H9 (cell line): ENCODE results near the gene ACADSB. TPM values are rescaled to one million over a fixed set of nuclear protein-coding genes. Genes with fewer than 3 reads are reported as not detected.

Experiments
- DNase-seq: peaks from one replicate; pipeline ENCODE4 v3.0.0-alpha.2; 2017
- H2AFZ ChIP-seq: one replicate; pipeline ENCODE4 v1.6.1; 2013; ENCODE audit warnings: mild to moderate bottlenecking, low read length, control low read depth, moderate library complexity
- H2AK5ac ChIP-seq: 2 replicates; pipeline ENCODE4 v1.6.1; 2013; ENCODE audit warnings: low read length, control low read depth, mixed read lengths; ENCODE audit not compliant: insufficient read length
- H2BK120ac ChIP-seq: one replicate; pipeline ENCODE4 v1.6.1; 2013; ENCODE audit warnings: low read depth, mild to moderate bottlenecking, low read length, control low read depth, inconsistent platforms; ENCODE audit not compliant: poor library complexity, severe bottlenecking
- H2BK12ac ChIP-seq: 2 replicates; pipeline ENCODE4 v1.6.1; 2013; ENCODE audit warnings: low read length, control low read depth, mixed read lengths, low read depth; ENCODE audit not compliant: insufficient read length
- H2BK15ac ChIP-seq: 2 replicates; pipeline ENCODE4 v1.6.1; 2013; ENCODE audit warnings: low read depth, low read length, control low read depth
- H2BK20ac ChIP-seq: one replicate; pipeline ENCODE4 v1.6.1; 2013; ENCODE audit warnings: low read depth, mild to moderate bottlenecking, low read length, control low read depth, inconsistent platforms; ENCODE audit not compliant: poor library complexity, severe bottlenecking
- H2BK5ac ChIP-seq: 2 replicates; pipeline ENCODE4 v1.6.1; 2013; ENCODE audit warnings: low read length, control low read depth, mixed read lengths; ENCODE audit not compliant: insufficient read length
- H3K14ac ChIP-seq: 2 replicates; pipeline ENCODE4 v1.6.1; 2013; ENCODE audit warnings: low read length, control low read depth; ENCODE audit not compliant: insufficient read depth
- H3K18ac ChIP-seq: 2 replicates; pipeline ENCODE4 v1.6.1; 2013; ENCODE audit warnings: low read depth, mild to moderate bottlenecking, mixed read lengths, low read length, control low read depth; ENCODE audit not compliant: insufficient read length
- H3K23ac ChIP-seq: 2 replicates; pipeline ENCODE4 v1.6.1; 2013; ENCODE audit warnings: low read length, control low read depth, mixed read lengths, low read depth; ENCODE audit not compliant: insufficient read length
- H3K23me2 ChIP-seq: 2 replicates; pipeline ENCODE4 v1.6.1; 2013; ENCODE audit warnings: low read depth, mild to moderate bottlenecking, mixed read lengths, low read length, control low read depth; ENCODE audit not compliant: insufficient read length, poor library complexity, severe bottlenecking
- H3K27ac ChIP-seq: 2 replicates; pipeline ENCODE4 v1.5.1; 2013; ENCODE audit warnings: low read length, control low read depth, mixed read lengths, low read depth; ENCODE audit not compliant: insufficient read length
- H3K27me3 ChIP-seq: 2 replicates; pipeline ENCODE4 v1.6.1; 2013; ENCODE audit warnings: low read length, control low read depth, inconsistent platforms; ENCODE audit not compliant: insufficient read depth
- H3K4ac ChIP-seq: 2 replicates; pipeline ENCODE4 v1.6.1; 2013; ENCODE audit warnings: low read depth, mild to moderate bottlenecking, control low read depth, inconsistent platforms, low read length, moderate library complexity
- H3K4me1 ChIP-seq: 2 replicates; pipeline ENCODE4 v1.6.1; 2013; ENCODE audit warnings: low read length, control low read depth, inconsistent platforms; ENCODE audit not compliant: insufficient read depth
- H3K4me2 ChIP-seq: 2 replicates; pipeline ENCODE4 v1.6.1; 2013; ENCODE audit warnings: low read length, control low read depth, mixed read lengths; ENCODE audit not compliant: insufficient read length, insufficient read depth
- H3K56ac ChIP-seq: 2 replicates; pipeline ENCODE4 v1.6.1; 2013; ENCODE audit warnings: low read depth, mild to moderate bottlenecking, mixed read lengths, low read length, control low read depth; ENCODE audit not compliant: insufficient read length
- H3K79me1 ChIP-seq: 2 replicates; pipeline ENCODE4 v1.6.1; 2013; ENCODE audit warnings: low read depth, mild to moderate bottlenecking, moderate library complexity, low read length, control low read depth, inconsistent platforms; ENCODE audit not compliant: insufficient read depth, poor library complexity, severe bottlenecking
- H3K79me2 ChIP-seq: 2 replicates; pipeline ENCODE4 v1.6.1; 2013; ENCODE audit warnings: low read length, control low read depth, inconsistent platforms; ENCODE audit not compliant: insufficient read depth
- H3K9ac ChIP-seq: 2 replicates; pipeline ENCODE4 v1.6.1; 2013; ENCODE audit warnings: low read length, control low read depth, mixed read lengths; ENCODE audit not compliant: insufficient read length; ENCODE audit errors: extremely low read depth
- H3K9me3 ChIP-seq: one replicate; pipeline ENCODE4 v1.6.1; 2013; ENCODE audit warnings: low read depth, low read length, inconsistent platforms; ENCODE audit not compliant: control insufficient read depth
- H3T11ph ChIP-seq: one replicate; pipeline ENCODE4 v1.6.1; 2013; ENCODE audit warnings: mild to moderate bottlenecking, low read length, control low read depth, inconsistent platforms
- H4K20me1 ChIP-seq: one replicate; pipeline ENCODE4 v1.6.1; 2013; ENCODE audit not compliant: control insufficient read depth, insufficient read length, insufficient read depth
- H4K5ac ChIP-seq: 2 replicates; pipeline ENCODE4 v1.6.1; 2013; ENCODE audit warnings: low read depth, mild to moderate bottlenecking, mixed read lengths, low read length, control low read depth; ENCODE audit not compliant: insufficient read length
- H4K8ac ChIP-seq: replicated peaks from 2 replicates; pipeline ENCODE4 v1.6.1; 2013; ENCODE audit warnings: low read length, control low read depth, mixed read lengths, low read depth; ENCODE audit not compliant: insufficient read length
- H4K91ac ChIP-seq: 2 replicates; pipeline ENCODE4 v1.6.1; 2013; ENCODE audit warnings: low read depth, mild to moderate bottlenecking, moderate library complexity, mixed read lengths, low read length, control low read depth; ENCODE audit not compliant: insufficient read length
- H3K27ac Mint-ChIP-seq, 3 experiments: 2 replicates in 2 of 3; 3 replicates in 1 of 3; pipeline ENCODE4 v1.8.0; 2020 to 2021; ENCODE audit warnings: mixed read lengths in 3 of 3, mild to moderate bottlenecking in 1 of 3, moderate library complexity in 1 of 3
- H3K27me3 Mint-ChIP-seq: 2 replicates; pipeline ENCODE4 v1.8.0; 2021; ENCODE audit warnings: low read depth, mild to moderate bottlenecking, moderate library complexity, mixed read lengths
- H3K36me3 Mint-ChIP-seq, 3 experiments: 2 replicates in 2 of 3; 3 replicates in 1 of 3; pipeline ENCODE4 v1.8.0; 2020 to 2021; ENCODE audit warnings: low read depth in 3 of 3, mixed read lengths in 3 of 3; ENCODE audit not compliant: insufficient read depth in 1 of 3
- H3K4me1 Mint-ChIP-seq, 2 experiments: 2 replicates each; pipeline ENCODE4 v1.8.0; 2020; ENCODE audit warnings: mixed read lengths in 2 of 2
- H3K4me3 Mint-ChIP-seq, 2 experiments: 2 replicates in 1 of 2; 3 replicates in 1 of 2; pipeline ENCODE4 v1.8.0; 2020 to 2021; ENCODE audit warnings: mild to moderate bottlenecking in 2 of 2, mixed read lengths in 2 of 2, moderate library complexity in 1 of 2
- H3K9me3 Mint-ChIP-seq, 2 experiments: 2 replicates in 1 of 2; 3 replicates in 1 of 2; pipeline ENCODE4 v1.8.0; 2020; ENCODE audit warnings: mild to moderate bottlenecking in 2 of 2, mixed read lengths in 2 of 2, moderate library complexity in 1 of 2
- WGBS: extraction: QIAGEN DNeasy Blood & Tissue Kit; methylation state at CpG from one replicate; pipeline ENCODE4 v1.1.7; 2013; ENCODE audit warnings: missing lambda C conversion rate, low lambda C conversion rate, mixed read lengths; ENCODE audit not compliant: insufficient read length; ENCODE audit errors: extremely low coverage; 5-methylcytosine and 5-hydroxymethylcytosine counted together
- total RNA-seq: library from RNA; stranded (reverse); gene quantifications from 2 replicates; pipeline ENCODE4 v1.2.1, GENCODE V29; 2021
- TF ChIP-seq, protein P1 (sequence below): fragments of 200-600 bp; sonication (generic); conservative IDR thresholded peaks from 3 replicates; pipeline ENCODE4 v1.8.0; 2021; ENCODE audit warnings: antibody characterized with exemption, mild to moderate bottlenecking

The ACADSB gene
- total RNA-seq, 1 experiment from 2014 or later, result 35.1 TPM

DNA sequence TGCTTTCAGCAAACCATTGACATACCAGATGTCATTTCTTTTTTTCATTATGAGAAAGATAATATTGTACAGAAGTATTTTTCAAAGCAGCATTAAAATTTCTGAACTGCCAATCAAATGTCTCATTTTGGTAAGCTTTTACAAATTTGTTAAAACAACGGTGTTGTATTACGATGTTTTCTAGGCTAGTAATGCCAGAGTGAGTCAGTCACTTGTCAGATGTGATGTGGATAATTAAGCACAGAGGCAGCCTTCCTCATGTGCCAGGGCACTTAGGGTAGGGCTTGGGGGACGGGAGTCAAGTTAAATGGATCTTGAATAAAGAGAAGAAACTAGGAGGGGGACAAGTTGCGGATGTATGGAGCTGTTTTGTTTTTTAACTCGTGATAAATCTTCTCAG is 18.5 kb upstream of the ACADSB start:
- H3K36me3 Mint-ChIP-seq, result peaks cover 0 to 25% (median 21%) of the 10 kb centered on the region in 3 experiments; a peak in 4 of 7 replicates
- peak overlapping the region in 2 of 3 experiments; percentile 11 to 91; a peak in 2 of 7 replicates for H3K27ac Mint-ChIP-seq
- no peak overlapping the region for H3K4me3 Mint-ChIP-seq
- Histone ChIP-seq H3K14ac (no peak overlapping the region), H2BK120ac (no peak overlapping the region), H3K27me3 (no peaks in the 10 kb centered on the region), H3K79me2 (no peaks in the 10 kb centered on the region), H2BK5ac (no peak overlapping the region), H3K4me1 (no peaks in the 10 kb centered on the region), H3K23ac (no peak overlapping the region), H3K18ac (no peak overlapping the region), H3K56ac (no peak overlapping the region), H2AFZ (no peak overlapping the region), H3K23me2 (no peaks in the 10 kb centered on the region), H2BK20ac (no peak overlapping the region), H2BK12ac (no peak overlapping the region), H3K79me1 (no peaks in the 10 kb centered on the region), H3K4ac (no peak overlapping the region), H3K9ac (no peak overlapping the region), H3K9me3 (no peaks in the 10 kb centered on the region), H4K91ac (no peak overlapping the region), H4K5ac (no peak overlapping the region), H2AK5ac (no peak overlapping the region), H4K20me1 (no peaks in the 10 kb centered on the region), H3K4me2 (no peak overlapping the region), H3K27ac (no peak overlapping the region), H2BK15ac (no peak overlapping the region), H4K8ac (no peak overlapping the region), H3T11ph (no peak overlapping the region)
- no peaks in the 10 kb centered on the region for H3K27me3 Mint-ChIP-seq
- H3K4me1 Mint-ChIP-seq, result no peaks in the 10 kb centered on the region
- TF ChIP-seq, protein P1, sequence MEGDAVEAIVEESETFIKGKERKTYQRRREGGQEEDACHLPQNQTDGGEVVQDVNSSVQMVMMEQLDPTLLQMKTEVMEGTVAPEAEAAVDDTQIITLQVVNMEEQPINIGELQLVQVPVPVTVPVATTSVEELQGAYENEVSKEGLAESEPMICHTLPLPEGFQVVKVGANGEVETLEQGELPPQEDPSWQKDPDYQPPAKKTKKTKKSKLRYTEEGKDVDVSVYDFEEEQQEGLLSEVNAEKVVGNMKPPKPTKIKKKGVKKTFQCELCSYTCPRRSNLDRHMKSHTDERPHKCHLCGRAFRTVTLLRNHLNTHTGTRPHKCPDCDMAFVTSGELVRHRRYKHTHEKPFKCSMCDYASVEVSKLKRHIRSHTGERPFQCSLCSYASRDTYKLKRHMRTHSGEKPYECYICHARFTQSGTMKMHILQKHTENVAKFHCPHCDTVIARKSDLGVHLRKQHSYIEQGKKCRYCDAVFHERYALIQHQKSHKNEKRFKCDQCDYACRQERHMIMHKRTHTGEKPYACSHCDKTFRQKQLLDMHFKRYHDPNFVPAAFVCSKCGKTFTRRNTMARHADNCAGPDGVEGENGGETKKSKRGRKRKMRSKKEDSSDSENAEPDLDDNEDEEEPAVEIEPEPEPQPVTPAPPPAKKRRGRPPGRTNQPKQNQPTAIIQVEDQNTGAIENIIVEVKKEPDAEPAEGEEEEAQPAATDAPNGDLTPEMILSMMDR, result no peak
- no peak for DNase-seq
- H3K9me3 Mint-ChIP-seq, result no peaks in the 10 kb centered on the region
- WGBS, result no CpG with 5 or more reads among the region's 5 CpGs
